Measurements from ENCODE around the gene SHANK2.

DNA sequence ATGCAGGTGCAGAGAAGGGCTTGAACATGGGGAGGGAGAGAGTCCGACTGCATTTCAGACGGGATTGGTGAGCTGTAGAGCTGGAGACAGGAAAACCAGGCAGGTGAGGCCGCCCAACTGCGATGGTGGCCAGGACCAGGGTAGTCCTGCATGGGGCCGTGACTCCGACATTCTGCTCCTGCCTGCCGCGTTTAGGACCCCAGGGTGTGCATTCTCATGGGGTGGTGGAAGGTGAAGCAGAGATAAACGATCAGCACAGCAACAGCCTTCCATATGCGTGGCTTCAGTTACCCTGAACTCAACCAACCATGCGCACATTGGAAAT, 29.3 kb downstream of the SHANK2 start:
- TF ChIP-seq, protein P1, sequence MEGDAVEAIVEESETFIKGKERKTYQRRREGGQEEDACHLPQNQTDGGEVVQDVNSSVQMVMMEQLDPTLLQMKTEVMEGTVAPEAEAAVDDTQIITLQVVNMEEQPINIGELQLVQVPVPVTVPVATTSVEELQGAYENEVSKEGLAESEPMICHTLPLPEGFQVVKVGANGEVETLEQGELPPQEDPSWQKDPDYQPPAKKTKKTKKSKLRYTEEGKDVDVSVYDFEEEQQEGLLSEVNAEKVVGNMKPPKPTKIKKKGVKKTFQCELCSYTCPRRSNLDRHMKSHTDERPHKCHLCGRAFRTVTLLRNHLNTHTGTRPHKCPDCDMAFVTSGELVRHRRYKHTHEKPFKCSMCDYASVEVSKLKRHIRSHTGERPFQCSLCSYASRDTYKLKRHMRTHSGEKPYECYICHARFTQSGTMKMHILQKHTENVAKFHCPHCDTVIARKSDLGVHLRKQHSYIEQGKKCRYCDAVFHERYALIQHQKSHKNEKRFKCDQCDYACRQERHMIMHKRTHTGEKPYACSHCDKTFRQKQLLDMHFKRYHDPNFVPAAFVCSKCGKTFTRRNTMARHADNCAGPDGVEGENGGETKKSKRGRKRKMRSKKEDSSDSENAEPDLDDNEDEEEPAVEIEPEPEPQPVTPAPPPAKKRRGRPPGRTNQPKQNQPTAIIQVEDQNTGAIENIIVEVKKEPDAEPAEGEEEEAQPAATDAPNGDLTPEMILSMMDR (IDR thresholded peaks at IDR 0.05; ENCODE audit: poor library complexity, severe bottlenecking) = no peak
- TF ChIP-seq EP300 (conservative IDR thresholded peaks at IDR 0.05; ENCODE audit: poor library complexity, severe bottlenecking) = no peak
